ENCODE measurements around the gene SCN10A. TPM values are rescaled to one million over a fixed set of nuclear protein-coding genes. Genes with fewer than 3 reads are reported as not detected.

The SCN10A gene
- total RNA-seq, 1 donor from 2014 or later: not detected

DNA sequence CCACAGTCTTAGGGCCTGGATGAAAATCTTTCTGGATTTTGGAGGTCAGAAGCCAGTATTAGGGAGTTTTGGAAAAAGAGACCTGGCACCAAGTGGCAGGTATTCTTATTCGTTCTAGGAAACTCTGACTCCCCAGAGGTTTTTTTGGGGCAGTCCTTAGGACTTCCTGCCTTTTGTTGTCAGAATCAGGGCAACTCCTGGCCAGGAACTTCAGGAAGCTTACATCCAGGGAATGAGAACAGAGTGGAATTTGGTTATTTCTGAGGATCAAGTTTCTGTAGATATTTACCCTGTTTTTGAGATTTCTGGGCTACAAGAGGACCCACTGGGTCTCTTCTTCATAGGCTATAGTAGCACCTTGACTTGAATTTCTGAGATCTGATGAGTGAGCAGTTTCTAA lies 15.5 kb downstream of the SCN10A start:
- no peak for DNase-seq (ENCODE audit: low spot score, unreplicated experiment)
- TF ChIP-seq, protein P1, sequence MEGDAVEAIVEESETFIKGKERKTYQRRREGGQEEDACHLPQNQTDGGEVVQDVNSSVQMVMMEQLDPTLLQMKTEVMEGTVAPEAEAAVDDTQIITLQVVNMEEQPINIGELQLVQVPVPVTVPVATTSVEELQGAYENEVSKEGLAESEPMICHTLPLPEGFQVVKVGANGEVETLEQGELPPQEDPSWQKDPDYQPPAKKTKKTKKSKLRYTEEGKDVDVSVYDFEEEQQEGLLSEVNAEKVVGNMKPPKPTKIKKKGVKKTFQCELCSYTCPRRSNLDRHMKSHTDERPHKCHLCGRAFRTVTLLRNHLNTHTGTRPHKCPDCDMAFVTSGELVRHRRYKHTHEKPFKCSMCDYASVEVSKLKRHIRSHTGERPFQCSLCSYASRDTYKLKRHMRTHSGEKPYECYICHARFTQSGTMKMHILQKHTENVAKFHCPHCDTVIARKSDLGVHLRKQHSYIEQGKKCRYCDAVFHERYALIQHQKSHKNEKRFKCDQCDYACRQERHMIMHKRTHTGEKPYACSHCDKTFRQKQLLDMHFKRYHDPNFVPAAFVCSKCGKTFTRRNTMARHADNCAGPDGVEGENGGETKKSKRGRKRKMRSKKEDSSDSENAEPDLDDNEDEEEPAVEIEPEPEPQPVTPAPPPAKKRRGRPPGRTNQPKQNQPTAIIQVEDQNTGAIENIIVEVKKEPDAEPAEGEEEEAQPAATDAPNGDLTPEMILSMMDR (IDR thresholded peaks at IDR 0.05; ENCODE audit: unreplicated experiment): no peak
- no peak overlapping the region for H3K27ac Mint-ChIP-seq
- H3K36me3 Mint-ChIP-seq (ENCODE audit: insufficient read depth): no peaks in the 10 kb centered on the region
- no peak overlapping the region for H3K4me3 Mint-ChIP-seq (ENCODE audit: low read depth)
- H3K9me3 Mint-ChIP-seq (ENCODE audit: low read depth): no peaks in the 10 kb centered on the region
- peaks cover 42% of the 10 kb centered on the region for H3K27me3 Mint-ChIP-seq
- no peaks in the 10 kb centered on the region for H3K4me1 Mint-ChIP-seq (ENCODE audit: low read depth)

DNA sequence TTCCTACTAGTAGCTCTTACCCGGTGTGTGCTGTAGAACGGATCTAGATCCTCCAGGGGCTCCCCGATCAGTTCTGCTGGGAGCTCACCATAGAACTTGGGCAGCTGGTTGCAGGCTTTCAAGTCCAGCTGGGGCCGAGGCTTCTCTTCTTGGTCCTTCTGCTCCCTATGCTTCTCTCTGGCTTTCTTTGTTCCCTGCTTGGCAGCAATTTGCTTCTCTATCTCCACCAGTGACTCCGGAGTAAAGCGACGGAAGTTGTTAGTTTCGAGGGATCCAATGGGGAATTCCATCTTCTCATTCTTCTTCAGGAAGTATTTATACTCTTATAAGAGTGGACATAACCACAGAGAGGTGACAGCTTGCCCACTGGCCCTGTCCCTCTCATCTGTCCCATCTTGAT lies 22.3 kb downstream of the SCN10A start:
- no peak overlapping the region for H3K4me3 Mint-ChIP-seq (ENCODE audit: low read depth)
- no peak overlapping the region for H3K27ac Mint-ChIP-seq
- no peaks in the 10 kb centered on the region for H3K36me3 Mint-ChIP-seq (ENCODE audit: insufficient read depth)
- TF ChIP-seq, protein P1 (IDR thresholded peaks at IDR 0.05; ENCODE audit: unreplicated experiment): no peak
- H3K9me3 Mint-ChIP-seq (ENCODE audit: low read depth): no peaks in the 10 kb centered on the region
- H3K4me1 Mint-ChIP-seq (ENCODE audit: low read depth): no peaks in the 10 kb centered on the region
- DNase-seq (ENCODE audit: low spot score, unreplicated experiment): no peak
- H3K27me3 Mint-ChIP-seq: peaks cover 19% of the 10 kb centered on the region

DNA sequence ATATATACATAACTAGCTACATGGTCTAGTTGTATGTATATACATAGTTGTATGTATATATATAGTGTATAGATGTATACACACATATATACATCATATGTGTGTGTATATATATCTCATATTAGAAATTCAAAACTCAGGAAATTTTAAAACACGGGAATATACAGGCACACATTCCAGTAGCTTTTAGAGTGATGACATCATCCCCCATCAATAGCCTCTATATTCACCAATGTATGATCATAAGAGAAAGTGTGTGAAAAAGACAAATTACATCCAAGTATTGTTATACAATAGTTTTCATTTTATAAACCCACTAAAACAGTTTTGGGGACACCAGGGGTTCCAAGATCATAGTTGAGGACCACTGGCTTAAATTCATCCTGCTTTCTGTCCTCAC lies 23.0 kb downstream of the SCN10A start:
- no peaks in the 10 kb centered on the region for H3K36me3 Mint-ChIP-seq (ENCODE audit: insufficient read depth)
- H3K4me1 Mint-ChIP-seq (ENCODE audit: low read depth): no peaks in the 10 kb centered on the region
- DNase-seq (ENCODE audit: low spot score, unreplicated experiment): no peak
- H3K9me3 Mint-ChIP-seq (ENCODE audit: low read depth): no peaks in the 10 kb centered on the region
- H3K4me3 Mint-ChIP-seq (ENCODE audit: low read depth): no peak overlapping the region
- TF ChIP-seq, protein P1 (IDR thresholded peaks at IDR 0.05; ENCODE audit: unreplicated experiment): no peak
- H3K27ac Mint-ChIP-seq: no peak overlapping the region
- H3K27me3 Mint-ChIP-seq: peaks cover 17% of the 10 kb centered on the region

DNA sequence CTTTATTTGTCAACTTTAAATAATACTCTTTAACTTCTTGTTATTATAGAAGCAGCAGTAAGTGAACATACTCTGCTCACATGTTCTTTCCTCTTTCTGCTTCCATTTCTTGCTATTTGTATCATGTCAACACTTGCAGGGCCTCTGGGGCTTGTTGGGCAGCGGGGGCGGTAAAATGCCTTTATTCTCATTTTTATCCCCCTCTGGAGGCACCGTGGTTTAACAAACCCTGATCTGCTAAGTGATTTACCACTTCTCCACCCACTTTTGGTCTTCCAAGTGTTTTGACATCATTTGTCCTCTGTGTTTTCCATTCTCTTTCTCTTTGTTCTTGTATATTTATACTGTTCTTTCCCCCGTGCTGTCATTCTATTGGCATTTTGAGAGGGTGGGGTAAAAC lies 33.9 kb downstream of the SCN10A start:
- H3K4me1 Mint-ChIP-seq (ENCODE audit: low read depth): no peaks in the 10 kb centered on the region
- TF ChIP-seq, protein P1 (IDR thresholded peaks at IDR 0.05; ENCODE audit: unreplicated experiment): no peak
- no peaks in the 10 kb centered on the region for H3K36me3 Mint-ChIP-seq (ENCODE audit: insufficient read depth)
- DNase-seq (ENCODE audit: low spot score, unreplicated experiment): no peak
- no peak overlapping the region for H3K27ac Mint-ChIP-seq
- H3K27me3 Mint-ChIP-seq: peaks cover 2% of the 10 kb centered on the region
- H3K4me3 Mint-ChIP-seq (ENCODE audit: low read depth): no peak overlapping the region
- peaks cover 10% of the 10 kb centered on the region for H3K9me3 Mint-ChIP-seq (ENCODE audit: low read depth)

DNA sequence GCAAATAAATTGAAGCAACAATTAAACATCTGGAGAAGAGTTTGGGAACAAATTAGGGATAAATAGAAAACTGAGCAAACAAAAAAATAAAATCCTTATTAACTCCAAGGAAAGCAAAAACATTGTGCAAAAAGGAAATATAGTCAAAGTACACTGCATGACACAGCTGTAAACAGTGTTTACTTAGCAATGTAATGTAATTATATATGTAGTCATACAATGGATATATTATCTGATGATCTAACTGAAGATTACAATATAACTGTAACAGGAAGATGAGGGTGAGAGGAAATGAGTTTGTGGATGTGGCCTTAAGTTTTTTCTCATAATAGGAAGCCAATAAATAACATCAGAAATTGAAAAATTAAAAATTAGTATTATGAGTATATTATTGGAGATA lies 42.5 kb downstream of the SCN10A start:
- H3K27ac Mint-ChIP-seq: no peak overlapping the region
- no peaks in the 10 kb centered on the region for H3K36me3 Mint-ChIP-seq (ENCODE audit: insufficient read depth)
- TF ChIP-seq, protein P1 (IDR thresholded peaks at IDR 0.05; ENCODE audit: unreplicated experiment): no peak
- no peaks in the 10 kb centered on the region for H3K4me1 Mint-ChIP-seq (ENCODE audit: low read depth)
- no peak overlapping the region for H3K4me3 Mint-ChIP-seq (ENCODE audit: low read depth)
- DNase-seq (ENCODE audit: low spot score, unreplicated experiment): no peak
- H3K9me3 Mint-ChIP-seq (ENCODE audit: low read depth): peaks cover 4% of the 10 kb centered on the region
- peaks cover 24% of the 10 kb centered on the region for H3K27me3 Mint-ChIP-seq

Data from progenitor cell of endocrine pancreas (in vitro differentiated cells).